Esophagus muscularis mucosa (tissue), 3 donors: Measurements from ENCODE around the gene PLA2R1.

Experiments used
- POLR2AphosphoS5 ChIP-seq, 2 donors: sonication (generic); formaldehyde crosslinking; IDR thresholded peaks; one replicate each; pipeline ENCODE4 v1.6.1; 2017; ENCODE audit warnings: antibody characterized with exemption in 2 of 2
- TF ChIP-seq, protein P1 (sequence below), 3 experiments: fragments of 200-600 bp in 2 of 3; fragments of 450-650 bp in 1 of 3; sonication (generic) in 2 of 3; IDR thresholded peaks; one replicate each; pipeline ENCODE4 v1.5.1; 2017 to 2019; ENCODE audit warnings: antibody characterized with exemption in 3 of 3, mild to moderate bottlenecking in 2 of 3, moderate library complexity in 1 of 3

- TF ChIP-seq, protein P1, sequence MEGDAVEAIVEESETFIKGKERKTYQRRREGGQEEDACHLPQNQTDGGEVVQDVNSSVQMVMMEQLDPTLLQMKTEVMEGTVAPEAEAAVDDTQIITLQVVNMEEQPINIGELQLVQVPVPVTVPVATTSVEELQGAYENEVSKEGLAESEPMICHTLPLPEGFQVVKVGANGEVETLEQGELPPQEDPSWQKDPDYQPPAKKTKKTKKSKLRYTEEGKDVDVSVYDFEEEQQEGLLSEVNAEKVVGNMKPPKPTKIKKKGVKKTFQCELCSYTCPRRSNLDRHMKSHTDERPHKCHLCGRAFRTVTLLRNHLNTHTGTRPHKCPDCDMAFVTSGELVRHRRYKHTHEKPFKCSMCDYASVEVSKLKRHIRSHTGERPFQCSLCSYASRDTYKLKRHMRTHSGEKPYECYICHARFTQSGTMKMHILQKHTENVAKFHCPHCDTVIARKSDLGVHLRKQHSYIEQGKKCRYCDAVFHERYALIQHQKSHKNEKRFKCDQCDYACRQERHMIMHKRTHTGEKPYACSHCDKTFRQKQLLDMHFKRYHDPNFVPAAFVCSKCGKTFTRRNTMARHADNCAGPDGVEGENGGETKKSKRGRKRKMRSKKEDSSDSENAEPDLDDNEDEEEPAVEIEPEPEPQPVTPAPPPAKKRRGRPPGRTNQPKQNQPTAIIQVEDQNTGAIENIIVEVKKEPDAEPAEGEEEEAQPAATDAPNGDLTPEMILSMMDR (IDR thresholded peaks at IDR 0.05), result peak; percentile 20 to 40 (median 30)
- no peak for TF ChIP-seq POLR2AphosphoS5 (IDR thresholded peaks at IDR 0.05)
Measured at GRCh38 chr2:159968279-159968900, 94.0 kb downstream of the PLA2R1 start.
